Trophoblast cell (in vitro differentiated cells and primary cell): ENCODE data around the gene SNRNP70.
"Not testable (repeated sequence)": the region's sequence is repeated elsewhere in the genome, so short reads cannot be mapped to it uniquely, and the experiment has no call there.

Source experiments
- DNase-seq, 2 donors: peaks; one replicate each; pipeline ENCODE4 v3.0.0-alpha.2; 2016
- H2AFZ ChIP-seq: 2 replicates; pipeline ENCODE4 v1.6.1; 2013; ENCODE audit warnings: low read length, moderate library complexity, mild to moderate bottlenecking; ENCODE audit not compliant: insufficient read depth, poor library complexity
- H2AK5ac ChIP-seq: 2 replicates; pipeline ENCODE4 v1.6.1; 2013; ENCODE audit warnings: mild to moderate bottlenecking, low read length
- H2BK120ac ChIP-seq: 2 replicates; pipeline ENCODE4 v1.6.1; 2013; ENCODE audit warnings: low read length, mild to moderate bottlenecking, moderate library complexity; ENCODE audit not compliant: insufficient read depth, poor library complexity
- H2BK12ac ChIP-seq: 2 replicates; pipeline ENCODE4 v1.6.1; 2013; ENCODE audit warnings: mild to moderate bottlenecking, low read length, moderate library complexity
- H2BK5ac ChIP-seq: 2 replicates; pipeline ENCODE4 v1.6.1; 2013; ENCODE audit warnings: low read length, low read depth, moderate library complexity, mild to moderate bottlenecking; ENCODE audit not compliant: poor library complexity
- H3K14ac ChIP-seq: 2 replicates; pipeline ENCODE4 v1.6.1; 2013; ENCODE audit warnings: mild to moderate bottlenecking, low read length
- H3K18ac ChIP-seq: 2 replicates; pipeline ENCODE4 v1.6.1; 2013; ENCODE audit warnings: mild to moderate bottlenecking, low read length
- H3K23ac ChIP-seq: 2 replicates; pipeline ENCODE4 v1.6.1; 2013; ENCODE audit warnings: low read length
- H3K27ac ChIP-seq: 2 replicates; pipeline ENCODE4 v1.5.1; 2013; ENCODE audit warnings: low read depth, mild to moderate bottlenecking, inconsistent platforms, low read length, moderate library complexity
- H3K27me3 ChIP-seq: 2 replicates; pipeline ENCODE4 v1.6.1; 2013; ENCODE audit warnings: inconsistent platforms, mild to moderate bottlenecking, low read length, moderate library complexity; ENCODE audit not compliant: insufficient read depth
- H3K36me3 ChIP-seq, 2 experiments: 1 replicate in 1 of 2; 2 replicates in 1 of 2; pipeline ENCODE4 v1.6.1; 2013; ENCODE audit warnings: low read length in 2 of 2, mild to moderate bottlenecking in 2 of 2, moderate library complexity in 1 of 2; ENCODE audit not compliant: insufficient read depth in 2 of 2, control insufficient read depth in 1 of 2
- H3K4ac ChIP-seq: 2 replicates; pipeline ENCODE4 v1.6.1; 2013; ENCODE audit warnings: low read depth, mild to moderate bottlenecking, low read length, moderate library complexity
- H3K4me1 ChIP-seq, 2 experiments: 1 replicate in 1 of 2; 2 replicates in 1 of 2; pipeline ENCODE4 v1.6.1; 2013; ENCODE audit warnings: low read length in 2 of 2, mild to moderate bottlenecking in 2 of 2, moderate library complexity in 1 of 2; ENCODE audit not compliant: insufficient read depth in 2 of 2, control insufficient read depth in 1 of 2
- H3K4me2 ChIP-seq: 2 replicates; pipeline ENCODE4 v1.6.1; 2013; ENCODE audit warnings: inconsistent platforms, mild to moderate bottlenecking, low read length, moderate library complexity
- H3K4me3 ChIP-seq: 2 replicates; pipeline ENCODE4 v1.5.1; 2013; ENCODE audit warnings: mild to moderate bottlenecking, low read depth, low read length, inconsistent platforms
- H3K79me1 ChIP-seq: one replicate; pipeline ENCODE4 v1.6.1; 2013; ENCODE audit warnings: low read length
- H3K79me2 ChIP-seq: 2 replicates; pipeline ENCODE4 v1.6.1; 2013; ENCODE audit warnings: low read length, mild to moderate bottlenecking; ENCODE audit not compliant: control insufficient read depth, insufficient read depth, poor library complexity
- H3K9ac ChIP-seq: 2 replicates; pipeline ENCODE4 v1.6.1; 2013; ENCODE audit warnings: mild to moderate bottlenecking, low read length
- H3K9me3 ChIP-seq: 2 replicates; pipeline ENCODE4 v1.6.1; 2013; ENCODE audit warnings: low read depth, mild to moderate bottlenecking, control low read depth, inconsistent platforms, low read length; ENCODE audit not compliant: insufficient read depth
- H4K12ac ChIP-seq: 2 replicates; pipeline ENCODE4 v1.6.1; 2013; ENCODE audit warnings: low read depth, mild to moderate bottlenecking, low read length, moderate library complexity
- H4K8ac ChIP-seq: 2 replicates; pipeline ENCODE4 v1.6.1; 2013; ENCODE audit warnings: low read depth, mild to moderate bottlenecking, low read length, moderate library complexity
- H4K91ac ChIP-seq: one replicate; pipeline ENCODE4 v1.6.1; 2013; ENCODE audit warnings: low read depth, mild to moderate bottlenecking, low read length, moderate library complexity
- WGBS: extraction: QIAGEN DNeasy Blood & Tissue Kit; methylation state at CpG from one replicate; pipeline ENCODE4 v1.1.7; 2013; ENCODE audit warnings: missing lambda C conversion rate; ENCODE audit not compliant: insufficient read length, insufficient coverage; ENCODE audit errors: extremely low coverage; 5-methylcytosine and 5-hydroxymethylcytosine counted together

SNRNP70 gene

DNA sequence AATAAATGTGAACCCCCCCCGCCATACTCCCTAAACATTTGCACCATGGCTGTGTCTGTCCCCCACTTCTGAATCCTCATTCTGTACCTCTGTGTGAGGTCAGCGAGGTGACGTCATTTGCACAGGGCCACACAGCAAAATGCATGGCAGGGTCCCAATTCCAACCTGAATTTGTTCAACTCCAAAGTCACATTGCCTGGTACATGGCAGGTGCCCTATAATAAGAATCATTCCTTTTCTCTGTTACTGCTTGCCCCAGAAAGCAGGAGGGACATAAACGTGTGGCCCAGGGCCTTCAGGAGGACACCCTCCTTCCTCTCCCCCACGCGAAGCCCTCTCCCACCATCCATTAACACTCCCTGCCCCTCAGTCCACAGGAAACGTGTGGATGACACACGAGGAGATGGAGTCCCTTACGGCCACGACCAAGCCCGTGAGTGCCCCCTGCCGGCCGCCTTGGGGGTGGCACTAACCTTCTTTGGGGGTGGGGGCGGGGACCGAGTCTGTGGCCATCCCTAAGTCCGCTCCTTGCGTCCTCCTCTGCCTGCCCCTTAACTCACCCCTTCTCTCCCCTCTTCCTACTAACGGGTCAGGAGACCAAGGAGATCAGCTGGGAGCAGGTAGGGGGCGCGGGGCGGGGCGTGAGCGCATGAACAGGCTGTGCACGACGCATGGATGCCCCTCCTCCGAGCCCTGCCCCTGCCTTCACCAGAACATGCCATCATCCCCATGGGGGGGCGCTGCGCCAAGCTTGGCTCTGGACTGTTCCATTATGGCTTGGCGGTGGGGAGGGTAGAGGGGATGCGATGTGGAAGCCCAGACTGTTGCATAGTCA is 60.5 kb downstream of the SNRNP70 start:
- H3K18ac ChIP-seq, result no peak overlapping the region
- no peak overlapping the region for H2BK5ac ChIP-seq
- DNase-seq, result peak; percentile 45 to 80
- H4K91ac ChIP-seq, result no peak overlapping the region
- no peak overlapping the region for H3K4ac ChIP-seq
- peaks cover 6 to 25% of the 10 kb centered on the region in 2 experiments for H3K4me1 ChIP-seq
- H4K12ac ChIP-seq, result no peak overlapping the region
- H3K9ac ChIP-seq, result no peak overlapping the region
- peaks cover 2% of the 10 kb centered on the region for H3K79me2 ChIP-seq
- peaks cover 14% of the 10 kb centered on the region for H3K79me1 ChIP-seq
- H2BK120ac ChIP-seq, result no peak overlapping the region
- no peaks in the 10 kb centered on the region for H3K27me3 ChIP-seq
- H2AFZ ChIP-seq, result peak overlapping the region; percentile 23
- H3K9me3 ChIP-seq, result peaks cover 2% of the 10 kb centered on the region
- H3K23ac ChIP-seq, result no peak overlapping the region
- no peak overlapping the region for H4K8ac ChIP-seq
- peak overlapping the region; percentile 54 for H3K4me3 ChIP-seq
- H3K36me3 ChIP-seq, result no peaks in the 10 kb centered on the region
- no peak overlapping the region for H2AK5ac ChIP-seq
- WGBS, result no CpG with 5 or more reads among the region's 30 CpGs
- no peak overlapping the region for H2BK12ac ChIP-seq
- peak overlapping the region; percentile 58 for H3K4me2 ChIP-seq
- no peak overlapping the region for H3K27ac ChIP-seq
- no peak overlapping the region for H3K14ac ChIP-seq

DNA sequence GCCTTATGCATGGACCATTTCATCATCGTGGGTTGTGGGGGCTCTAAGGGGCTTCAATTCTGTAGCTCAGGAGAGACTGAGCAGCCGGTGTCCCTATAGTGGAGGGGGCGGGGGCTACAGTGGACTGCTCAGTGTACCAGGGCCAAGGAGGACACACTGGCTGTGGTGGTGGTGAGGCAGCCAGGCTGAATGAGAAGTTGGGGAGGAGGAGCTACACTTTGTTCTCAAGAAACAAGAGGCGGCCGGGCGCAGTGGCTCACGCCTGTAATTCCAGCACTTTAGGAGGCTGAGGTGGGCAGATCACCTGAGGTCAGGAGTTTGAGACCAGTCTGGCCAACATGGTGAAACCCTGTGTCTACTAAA is 61.1 kb downstream of the SNRNP70 start:
- H3K9me3 ChIP-seq, H2BK120ac ChIP-seq, H3K23ac ChIP-seq, H2AK5ac ChIP-seq, H3K9ac ChIP-seq, H3K14ac ChIP-seq, H2BK12ac ChIP-seq, H3K79me2 ChIP-seq, H3K27me3 ChIP-seq, H4K12ac ChIP-seq, H4K91ac ChIP-seq, H3K4ac ChIP-seq, H3K36me3 ChIP-seq, H4K8ac ChIP-seq, H2AFZ ChIP-seq, H3K18ac ChIP-seq, DNase-seq, H3K4me3 ChIP-seq, H2BK5ac ChIP-seq, H3K27ac ChIP-seq: not testable (repeated sequence)
- Histone ChIP-seq H3K4me1 (peaks cover 6 to 29% of the 10 kb centered on the region in 2 experiments), H3K79me1 (peaks cover 14% of the 10 kb centered on the region), H3K4me2 (peak overlapping the region; percentile 58)
- no CpG with 5 or more reads among the region's 7 CpGs for WGBS

DNA sequence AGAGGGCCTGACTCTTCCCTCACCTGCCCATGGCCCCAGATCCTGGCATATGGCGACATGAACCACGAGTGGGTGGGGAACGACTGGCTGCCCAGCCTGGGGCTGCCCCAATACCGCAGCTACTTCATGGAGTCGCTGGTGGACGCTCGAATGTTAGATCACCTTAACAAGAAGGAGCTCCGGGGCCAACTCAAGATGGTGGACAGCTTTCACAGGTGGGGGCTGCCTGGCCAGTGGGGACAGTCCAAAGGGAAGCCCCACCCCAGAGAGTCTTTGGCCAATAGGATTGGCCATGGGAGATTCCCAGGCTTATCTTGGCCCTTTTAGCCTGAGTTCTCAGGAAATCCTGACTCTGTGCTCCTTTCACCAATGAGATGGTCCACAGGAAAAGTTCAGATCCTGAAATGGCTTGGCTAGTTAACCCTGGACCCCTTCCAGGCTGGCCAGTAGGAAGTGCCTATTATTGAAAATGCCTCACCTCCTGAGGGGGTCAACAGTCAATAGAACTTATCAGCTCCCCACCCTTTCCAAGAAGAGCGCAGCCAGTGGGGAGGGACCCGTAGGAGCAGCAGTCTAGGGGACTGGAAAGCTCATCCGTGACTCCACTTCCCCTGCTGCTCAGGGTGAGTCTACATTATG is 62.9 kb downstream of the SNRNP70 start:
- H3K9me3 ChIP-seq, result peaks cover 8% of the 10 kb centered on the region
- peak overlapping the region; percentile 33 for H4K8ac ChIP-seq
- H2AK5ac ChIP-seq, result no peak overlapping the region
- H3K9ac ChIP-seq, result no peak overlapping the region
- H2BK120ac ChIP-seq, result no peak overlapping the region
- no peak overlapping the region for H3K27ac ChIP-seq
- no peak overlapping the region for H4K91ac ChIP-seq
- no CpG with 5 or more reads among the region's 11 CpGs for WGBS
- H3K4me3 ChIP-seq, result no peak overlapping the region
- no peak overlapping the region for H3K23ac ChIP-seq
- no peak for DNase-seq
- H3K14ac ChIP-seq, result no peak overlapping the region
- no peak overlapping the region for H3K18ac ChIP-seq
- peaks cover 2% of the 10 kb centered on the region for H3K79me2 ChIP-seq
- peak overlapping the region; percentile 63 for H3K4me2 ChIP-seq
- no peak overlapping the region for H4K12ac ChIP-seq
- H2AFZ ChIP-seq, result no peak overlapping the region
- H3K4me1 ChIP-seq, result peaks cover 6 to 28% of the 10 kb centered on the region in 2 experiments
- peaks cover 14% of the 10 kb centered on the region for H3K79me1 ChIP-seq
- H3K4ac ChIP-seq, result no peak overlapping the region
- H3K27me3 ChIP-seq, result no peaks in the 10 kb centered on the region
- H2BK12ac ChIP-seq, result no peak overlapping the region
- no peaks in the 10 kb centered on the region for H3K36me3 ChIP-seq
- H2BK5ac ChIP-seq, result no peak overlapping the region

DNA sequence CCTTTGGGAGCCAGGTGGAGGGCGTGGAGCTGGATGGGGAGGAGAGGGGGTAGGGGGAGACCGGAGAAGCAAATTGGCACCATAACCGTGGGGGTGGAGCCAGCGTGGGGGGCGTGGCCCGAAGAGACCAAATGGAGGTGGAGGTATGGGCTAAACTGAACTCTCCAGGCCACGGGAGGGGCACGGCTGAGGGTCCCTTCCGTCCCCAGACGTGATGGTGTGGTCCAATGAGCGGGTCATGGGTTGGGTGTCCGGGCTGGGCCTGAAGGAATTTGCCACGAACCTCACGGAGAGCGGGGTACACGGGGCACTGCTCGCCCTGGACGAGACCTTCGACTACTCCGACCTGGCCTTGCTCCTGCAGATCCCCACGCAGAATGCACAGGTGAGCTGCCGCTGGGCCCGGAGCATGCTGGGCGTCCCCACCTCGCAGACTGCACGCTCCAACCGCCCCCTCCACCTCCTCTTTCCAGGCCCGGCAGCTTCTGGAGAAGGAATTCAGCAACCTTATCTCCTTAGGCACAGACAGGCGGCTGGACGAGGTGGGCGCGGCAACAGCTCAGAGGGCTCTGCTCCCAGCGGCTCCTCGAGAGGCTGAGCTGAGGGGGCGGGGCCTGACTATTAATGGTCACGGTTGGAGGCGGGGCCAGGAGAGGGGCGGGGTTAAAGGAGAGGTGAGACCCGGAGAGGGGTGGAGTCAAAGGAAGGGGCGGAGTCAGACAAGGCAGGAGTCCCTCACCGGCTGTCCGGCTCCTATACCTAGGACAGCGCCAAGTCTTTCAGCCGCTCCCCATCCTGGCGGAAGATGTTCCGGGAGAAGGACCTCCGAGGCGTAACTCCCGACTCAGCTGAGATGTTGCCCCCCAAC is 63.8 kb downstream of the SNRNP70 start:
- H4K91ac ChIP-seq, result peak overlapping the region; percentile 30
- no peak overlapping the region for H2BK5ac ChIP-seq
- H3K9me3 ChIP-seq, result peaks cover 10% of the 10 kb centered on the region
- H2BK12ac ChIP-seq, result no peak overlapping the region
- H3K36me3 ChIP-seq, result no peaks in the 10 kb centered on the region
- H3K4ac ChIP-seq, result no peak overlapping the region
- H3K4me3 ChIP-seq, result peak overlapping the region; percentile 74
- no peak overlapping the region for H4K12ac ChIP-seq
- H3K14ac ChIP-seq, result no peak overlapping the region
- peak overlapping the region; percentile 51 for H4K8ac ChIP-seq
- H3K23ac ChIP-seq, result no peak overlapping the region
- H3K18ac ChIP-seq, result peak overlapping the region; percentile 35
- peak; percentile 94 to 96 for DNase-seq
- H2BK120ac ChIP-seq, result peak overlapping the region; percentile 26
- WGBS, result no CpG with 5 or more reads among the region's 49 CpGs
- H3K4me1 ChIP-seq, result peaks cover 6 to 28% of the 10 kb centered on the region in 2 experiments
- peak overlapping the region; percentile 53 for H2AFZ ChIP-seq
- peaks cover 14% of the 10 kb centered on the region for H3K79me1 ChIP-seq
- peaks cover 2% of the 10 kb centered on the region for H3K79me2 ChIP-seq
- H2AK5ac ChIP-seq, result no peak overlapping the region
- no peak overlapping the region for H3K9ac ChIP-seq
- H3K27ac ChIP-seq, result peak overlapping the region; percentile 6
- H3K27me3 ChIP-seq, result no peaks in the 10 kb centered on the region
- peak overlapping the region; percentile 78 for H3K4me2 ChIP-seq
